HuH-7.5 (cell line): Measurements from ENCODE around the gene GPANK1.

Experiments
- DNase-seq: peaks from one replicate; pipeline ENCODE4 v3.0.0; 2011; ENCODE audit warnings: low spot score

GPANK1 gene

DNA sequence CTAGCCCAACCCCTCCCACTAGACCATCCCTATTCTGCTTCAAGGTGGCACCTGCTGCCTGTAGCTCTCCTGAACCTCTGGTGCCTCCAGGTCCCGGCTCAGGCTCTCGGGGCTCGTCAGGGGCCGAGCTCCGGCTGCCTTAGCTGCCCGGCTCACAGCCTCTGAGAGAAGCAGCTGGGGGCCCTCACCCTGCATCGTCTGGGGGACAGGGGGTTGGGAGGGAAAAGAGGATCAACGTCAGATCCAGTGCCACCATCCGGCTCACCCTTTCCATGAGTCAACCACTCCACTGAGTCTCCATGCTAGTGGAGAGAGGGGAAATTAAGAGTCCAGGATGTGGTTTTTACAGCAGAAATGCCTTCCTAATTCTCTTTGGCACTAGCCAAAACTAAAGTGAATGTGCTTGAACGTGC lies 25.3 kb downstream of the GPANK1 start:
- DNase-seq: no peak

DNA sequence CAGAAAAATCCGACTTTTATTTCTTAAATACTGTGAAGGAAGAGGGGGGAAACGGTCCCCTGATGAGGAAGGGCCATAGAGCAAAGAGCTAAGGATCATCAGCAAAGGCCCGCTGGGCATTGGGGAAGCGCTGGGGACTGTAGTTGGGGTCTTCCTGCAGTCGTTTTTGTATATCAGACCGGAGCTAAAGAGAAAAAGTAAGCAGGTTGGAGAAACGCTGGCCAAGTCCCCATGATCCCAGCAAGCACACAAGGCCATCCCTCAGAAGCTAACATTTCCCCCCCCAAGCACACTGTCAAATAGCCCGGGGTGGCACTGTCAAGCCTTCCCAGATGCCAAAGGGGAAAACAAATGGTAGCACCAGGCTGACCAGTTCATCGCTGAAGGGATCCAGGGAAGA lies 25.8 kb downstream of the GPANK1 start:
- DNase-seq: no peak

DNA sequence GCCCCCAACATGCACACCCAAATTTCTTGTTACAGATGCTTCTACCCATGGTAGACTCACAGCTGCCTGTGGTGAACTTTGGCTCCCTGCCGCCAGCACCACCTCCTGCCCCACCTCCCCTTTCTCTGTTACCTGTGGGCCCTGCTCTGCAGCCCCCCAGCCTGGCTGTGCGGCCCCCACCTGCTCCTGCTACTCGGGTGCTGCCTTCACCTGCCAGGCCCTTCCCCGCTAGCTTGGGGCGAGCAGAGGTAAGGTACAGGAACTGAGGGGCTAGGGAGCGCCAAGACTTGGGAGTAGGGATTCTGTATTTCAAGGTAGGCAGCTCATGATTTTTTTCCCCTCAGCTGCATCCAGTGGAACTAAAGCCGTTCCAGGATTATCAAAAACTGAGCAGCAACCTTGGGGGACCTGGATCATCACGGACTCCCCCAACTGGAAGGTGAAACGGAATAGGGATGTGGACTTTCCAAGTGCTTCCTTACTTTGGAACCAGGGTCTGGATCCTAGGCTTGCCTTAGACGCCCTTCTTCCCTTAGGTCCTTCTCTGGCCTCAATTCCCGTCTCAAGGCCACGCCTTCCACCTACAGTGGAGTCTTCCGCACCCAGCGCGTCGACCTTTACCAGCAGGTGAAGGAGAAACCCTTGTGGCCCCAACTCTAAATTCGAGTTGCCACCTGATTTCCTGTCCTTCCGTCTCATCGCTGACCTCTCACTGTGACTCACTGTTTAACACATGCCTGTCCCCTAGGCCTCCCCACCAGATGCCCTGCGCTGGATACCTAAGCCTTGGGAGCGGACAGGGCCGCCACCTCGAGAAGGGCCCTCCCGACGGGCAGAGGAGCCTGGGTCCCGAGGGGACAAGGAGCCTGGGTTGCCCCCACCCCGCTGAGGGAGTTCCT lies 27.9 kb downstream of the GPANK1 start:
- DNase-seq: no peak

DNA sequence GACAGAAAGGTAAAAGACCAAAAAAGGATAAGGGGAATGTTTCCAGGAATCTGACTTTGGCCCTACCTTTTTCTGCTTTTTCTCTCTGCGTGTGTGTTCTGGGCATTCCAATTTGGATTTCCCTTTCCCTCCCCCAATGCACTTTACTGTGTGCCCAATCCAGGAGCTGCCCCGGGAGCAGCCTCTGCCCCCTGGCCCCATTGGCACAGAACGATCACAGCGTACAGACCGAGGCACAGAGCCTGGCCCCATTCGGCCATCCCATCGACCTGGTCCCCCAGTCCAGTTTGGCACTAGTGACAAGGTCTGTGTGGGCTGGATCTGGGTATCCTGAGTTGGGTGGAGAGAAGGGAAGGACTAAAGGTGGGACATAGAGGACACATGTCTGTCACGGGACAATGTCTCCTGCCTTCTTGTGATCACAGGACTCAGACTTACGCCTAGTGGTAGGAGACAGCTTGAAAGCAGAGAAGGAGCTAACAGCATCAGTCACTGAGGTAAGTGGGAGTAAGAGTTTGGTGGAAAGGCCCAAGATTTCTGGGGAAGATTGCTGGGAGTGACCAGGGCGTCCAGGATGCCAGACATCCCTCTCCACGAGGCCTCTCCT lies 29.7 kb downstream of the GPANK1 start:
- DNase-seq: no peak

DNA sequence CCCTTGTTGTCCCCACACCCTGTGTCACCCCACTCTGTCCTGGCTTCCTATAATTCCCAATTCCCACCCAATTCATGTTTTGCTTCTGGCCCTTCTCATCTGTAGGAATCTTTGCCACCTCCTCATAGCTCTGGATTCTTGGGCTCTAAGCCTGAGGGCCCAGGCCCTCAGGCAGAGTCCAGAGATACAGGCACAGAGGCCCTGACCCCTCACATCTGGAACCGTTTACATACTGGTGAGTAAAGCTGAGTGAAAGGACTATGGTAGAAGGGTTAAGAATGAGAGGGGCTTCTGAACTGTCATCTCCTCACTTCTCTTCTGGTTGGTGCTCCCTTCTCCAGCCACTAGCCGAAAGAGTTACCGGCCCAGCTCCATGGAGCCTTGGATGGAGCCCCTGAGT lies 30.7 kb downstream of the GPANK1 start:
- DNase-seq: no peak

DNA sequence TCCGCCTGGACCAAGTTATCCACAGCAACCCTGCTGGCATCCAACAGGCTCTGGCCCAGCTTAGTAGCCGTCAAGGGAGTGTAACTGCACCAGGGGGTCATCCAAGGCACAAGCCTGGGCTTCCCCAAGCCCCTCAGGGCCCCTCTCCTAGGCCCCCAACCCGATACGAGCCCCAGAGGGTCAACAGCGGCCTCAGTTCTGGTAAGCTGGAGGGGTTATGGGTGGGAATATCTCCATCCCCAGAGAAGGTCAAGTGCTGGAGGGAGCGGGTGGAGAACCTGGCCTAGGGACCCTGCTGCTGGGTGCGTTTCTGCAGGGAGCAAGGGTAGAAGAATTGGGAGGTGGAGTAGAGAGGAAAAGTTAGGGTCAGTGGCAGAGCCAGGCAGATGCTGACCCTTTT lies 31.4 kb downstream of the GPANK1 start:
- no peak for DNase-seq

DNA sequence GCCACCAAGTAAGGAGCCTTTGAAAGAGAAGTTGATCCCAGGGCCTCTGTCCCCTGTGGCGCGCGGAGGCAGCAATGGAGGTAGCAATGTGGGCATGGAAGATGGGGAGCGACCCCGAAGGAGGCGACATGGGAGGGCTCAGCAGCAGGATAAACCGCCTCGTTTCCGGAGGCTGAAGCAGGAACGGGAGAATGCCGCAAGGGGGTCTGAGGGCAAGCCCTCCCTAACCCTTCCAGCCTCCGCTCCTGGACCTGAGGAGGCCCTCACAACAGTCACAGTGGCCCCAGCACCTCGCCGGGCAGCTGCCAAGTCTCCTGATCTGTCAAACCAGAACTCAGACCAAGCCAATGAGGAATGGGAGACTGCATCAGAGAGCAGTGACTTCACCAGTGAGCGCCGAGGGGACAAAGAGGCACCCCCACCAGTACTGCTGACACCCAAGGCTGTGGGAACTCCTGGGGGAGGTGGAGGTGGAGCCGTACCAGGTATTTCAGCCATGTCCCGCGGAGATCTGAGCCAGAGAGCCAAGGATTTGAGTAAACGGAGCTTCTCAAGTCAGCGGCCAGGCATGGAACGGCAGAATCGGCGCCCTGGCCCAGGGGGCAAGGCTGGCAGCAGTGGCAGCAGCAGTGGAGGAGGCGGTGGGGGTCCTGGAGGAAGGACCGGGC lies 32.4 kb downstream of the GPANK1 start:
- DNase-seq: no peak

DNA sequence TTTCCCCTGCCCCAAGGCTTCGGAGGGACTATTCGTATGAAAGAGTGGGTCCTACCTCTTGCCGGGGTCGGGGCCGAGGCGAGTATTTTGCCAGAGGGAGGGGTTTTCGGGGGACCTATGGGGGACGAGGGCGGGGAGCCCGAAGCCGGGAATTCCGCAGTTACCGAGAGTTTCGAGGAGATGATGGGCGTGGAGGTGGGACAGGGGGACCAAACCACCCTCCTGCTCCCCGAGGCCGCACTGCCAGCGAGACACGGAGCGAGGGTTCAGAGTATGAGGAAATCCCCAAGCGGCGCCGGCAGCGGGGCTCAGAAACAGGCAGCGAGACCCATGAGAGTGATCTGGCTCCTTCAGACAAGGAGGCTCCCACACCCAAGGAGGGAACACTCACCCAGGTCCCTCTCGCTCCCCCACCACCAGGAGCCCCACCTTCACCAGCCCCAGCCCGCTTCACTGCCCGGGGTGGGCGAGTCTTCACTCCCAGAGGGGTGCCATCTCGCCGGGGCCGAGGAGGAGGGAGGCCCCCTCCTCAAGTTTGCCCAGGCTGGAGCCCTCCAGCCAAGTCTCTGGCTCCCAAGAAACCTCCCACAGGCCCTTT lies 33.0 kb downstream of the GPANK1 start:
- DNase-seq: no peak

DNA sequence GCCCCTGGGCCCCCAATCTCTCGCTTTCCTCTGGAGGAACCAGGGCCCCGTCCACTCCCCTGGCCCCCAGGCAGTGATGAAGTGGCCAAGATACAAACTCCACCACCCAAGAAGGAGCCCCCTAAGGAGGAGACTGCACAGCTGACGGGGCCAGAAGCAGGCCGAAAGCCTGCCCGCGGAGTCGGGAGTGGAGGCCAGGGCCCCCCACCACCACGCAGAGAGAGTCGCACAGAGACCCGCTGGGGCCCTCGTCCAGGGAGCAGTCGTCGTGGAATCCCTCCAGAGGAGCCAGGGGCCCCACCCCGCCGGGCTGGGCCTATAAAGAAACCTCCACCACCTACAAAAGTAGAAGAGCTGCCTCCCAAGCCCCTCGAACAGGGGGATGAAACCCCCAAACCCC lies 33.6 kb downstream of the GPANK1 start:
- DNase-seq: no peak

DNA sequence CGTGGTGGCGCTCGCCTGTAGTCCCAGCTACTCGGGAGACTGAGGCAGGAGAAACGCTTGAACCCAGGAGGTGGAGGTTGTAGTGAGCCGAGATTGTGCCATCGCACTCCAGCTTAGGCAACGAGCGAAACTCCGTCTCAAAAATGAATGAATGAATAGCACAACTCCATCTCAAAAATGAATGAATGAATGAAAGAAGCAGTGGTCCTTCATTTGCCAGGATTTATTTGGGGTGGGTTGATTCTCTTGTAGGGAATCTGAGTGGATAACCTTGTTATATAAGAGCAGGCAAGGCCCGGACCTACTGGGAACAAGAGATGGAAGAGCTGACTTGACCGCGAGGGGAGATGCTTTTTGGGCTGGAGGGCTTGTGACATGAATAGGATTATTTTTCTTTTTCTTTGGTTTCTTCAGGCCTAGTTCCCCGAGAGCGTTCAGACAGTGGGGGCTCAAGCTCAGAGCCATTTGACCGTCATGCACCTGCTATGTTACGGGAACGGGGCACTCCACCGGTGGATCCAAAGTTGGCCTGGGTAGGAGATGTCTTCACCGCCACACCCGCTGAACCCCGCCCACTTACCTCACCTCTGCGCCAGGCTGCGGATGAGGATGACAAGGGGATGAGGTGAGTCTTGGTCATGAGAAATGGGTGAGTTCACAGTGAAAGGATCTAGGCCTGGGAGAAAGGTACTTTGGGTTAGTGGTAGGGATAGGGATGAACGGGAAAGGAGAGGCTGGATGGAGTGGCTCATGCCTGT lies 34.4 kb downstream of the GPANK1 start:
- DNase-seq: no peak

DNA sequence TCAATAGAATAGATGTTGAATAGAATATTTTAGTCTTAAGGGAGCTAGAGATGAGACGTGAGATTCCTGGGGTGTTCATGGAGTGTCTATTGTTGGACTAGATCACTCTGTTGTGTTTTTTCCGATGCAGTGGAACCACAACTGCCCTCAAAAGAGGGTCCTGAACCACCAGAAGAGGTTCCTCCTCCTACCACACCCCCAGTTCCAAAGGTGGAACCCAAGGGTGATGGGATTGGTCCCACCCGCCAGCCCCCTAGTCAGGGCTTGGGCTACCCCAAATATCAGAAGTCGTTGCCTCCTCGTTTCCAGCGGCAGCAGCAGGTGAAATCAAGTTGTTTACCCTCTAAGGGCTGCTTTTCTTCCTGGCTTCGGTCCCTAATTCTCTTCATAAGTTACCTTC lies 35.8 kb downstream of the GPANK1 start:
- DNase-seq: no peak

DNA sequence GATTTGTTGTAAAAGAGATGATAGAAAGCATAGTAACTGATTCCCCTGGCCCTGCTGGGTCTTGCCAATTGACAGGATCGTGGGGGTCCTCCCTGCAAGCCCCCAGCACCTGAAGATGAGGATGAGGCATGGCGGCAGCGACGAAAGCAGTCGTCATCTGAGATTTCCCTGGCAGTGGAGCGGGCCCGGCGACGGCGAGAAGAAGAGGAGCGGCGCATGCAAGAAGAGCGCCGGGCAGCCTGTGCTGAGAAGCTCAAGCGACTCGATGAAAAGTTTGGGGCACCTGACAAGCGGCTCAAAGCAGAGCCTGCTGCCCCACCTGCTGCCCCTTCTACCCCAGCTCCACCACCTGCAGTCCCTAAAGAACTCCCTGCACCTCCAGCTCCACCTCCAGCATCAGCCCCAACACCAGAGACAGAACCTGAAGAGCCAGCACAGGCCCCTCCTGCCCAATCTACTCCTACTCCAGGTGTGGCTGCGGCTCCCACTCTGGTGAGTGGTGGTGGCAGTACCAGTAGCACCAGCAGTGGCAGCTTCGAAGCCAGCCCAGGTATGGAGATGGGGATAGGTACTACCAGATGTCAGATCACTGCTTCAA lies 37.0 kb downstream of the GPANK1 start:
- no peak for DNase-seq

DNA sequence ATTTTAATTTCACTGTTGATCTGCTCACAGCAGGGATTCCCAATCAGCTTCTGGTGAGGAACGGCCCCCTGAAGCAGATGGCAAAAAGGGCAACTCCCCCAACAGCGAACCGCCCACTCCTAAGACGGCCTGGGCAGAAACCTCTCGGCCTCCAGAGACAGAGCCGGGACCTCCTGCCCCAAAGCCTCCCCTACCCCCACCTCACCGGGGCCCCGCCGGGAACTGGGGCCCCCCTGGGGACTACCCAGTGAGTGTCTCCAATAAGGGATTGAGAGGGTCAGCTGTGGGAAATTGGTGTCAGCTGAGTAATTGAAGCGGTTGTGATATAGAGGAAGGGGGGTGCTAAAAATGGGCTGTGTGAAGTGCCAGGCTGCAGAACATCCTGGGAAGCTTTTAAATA lies 37.8 kb downstream of the GPANK1 start:
- DNase-seq: no peak

DNA sequence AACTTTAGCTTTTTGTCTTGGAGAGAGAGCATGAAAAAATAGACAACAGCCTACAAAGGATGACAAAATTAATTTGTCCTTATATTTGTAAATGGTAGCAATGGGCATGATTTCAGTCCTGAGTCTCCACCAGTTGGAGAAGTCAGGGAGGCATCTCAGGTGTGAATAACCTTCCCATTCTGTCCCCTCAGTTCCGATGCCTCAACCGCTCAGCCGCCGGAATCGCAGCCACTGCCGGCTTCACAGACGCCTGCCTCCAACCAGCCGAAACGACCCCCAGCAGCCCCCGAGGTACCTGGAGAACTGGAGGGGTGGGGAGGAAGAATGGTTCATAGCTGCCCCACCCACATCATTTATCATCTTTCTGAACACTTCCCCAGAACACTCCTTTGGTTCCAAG lies 40.7 kb downstream of the GPANK1 start:
- DNase-seq: no peak

DNA sequence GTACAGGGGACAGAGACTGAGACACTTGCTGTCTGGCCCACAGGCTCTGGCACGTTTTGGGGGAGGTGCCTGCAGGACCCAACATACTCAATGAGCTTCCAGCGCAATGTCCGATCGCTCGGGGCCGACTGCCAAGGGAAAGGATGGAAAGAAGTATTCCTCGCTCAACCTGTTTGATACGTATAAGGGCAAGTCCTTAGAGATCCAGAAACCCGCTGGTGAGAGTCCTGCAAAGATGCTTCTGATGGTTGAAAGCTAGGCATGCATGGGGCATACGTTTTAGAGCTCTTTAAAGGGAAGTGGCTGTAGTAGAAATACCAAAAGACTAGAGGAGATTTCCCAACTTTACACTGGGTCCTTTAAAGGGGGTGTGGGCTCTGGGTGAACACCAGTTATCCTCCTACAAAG lies 42.1 kb downstream of the GPANK1 start:
- no peak for DNase-seq

DNA sequence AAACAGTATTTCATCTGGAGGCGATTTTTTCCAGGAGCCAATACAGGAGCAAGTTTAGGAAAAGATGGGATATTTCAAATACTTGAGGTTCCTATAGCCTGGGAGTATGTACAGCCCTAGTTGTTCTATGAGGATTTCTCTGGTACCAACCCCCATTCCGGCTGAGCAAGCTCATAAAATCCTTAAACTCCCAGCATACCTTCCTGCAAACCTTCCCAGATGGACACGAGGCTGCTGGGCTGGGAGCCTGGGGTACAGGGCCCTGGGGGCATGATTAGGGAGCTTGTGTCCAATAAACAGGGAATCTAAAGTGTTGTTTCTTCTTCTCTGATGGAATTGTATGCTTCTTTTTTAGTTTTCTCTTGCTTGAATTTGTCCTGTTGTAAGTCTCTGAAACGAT lies 42.8 kb downstream of the GPANK1 start:
- no peak for DNase-seq

DNA sequence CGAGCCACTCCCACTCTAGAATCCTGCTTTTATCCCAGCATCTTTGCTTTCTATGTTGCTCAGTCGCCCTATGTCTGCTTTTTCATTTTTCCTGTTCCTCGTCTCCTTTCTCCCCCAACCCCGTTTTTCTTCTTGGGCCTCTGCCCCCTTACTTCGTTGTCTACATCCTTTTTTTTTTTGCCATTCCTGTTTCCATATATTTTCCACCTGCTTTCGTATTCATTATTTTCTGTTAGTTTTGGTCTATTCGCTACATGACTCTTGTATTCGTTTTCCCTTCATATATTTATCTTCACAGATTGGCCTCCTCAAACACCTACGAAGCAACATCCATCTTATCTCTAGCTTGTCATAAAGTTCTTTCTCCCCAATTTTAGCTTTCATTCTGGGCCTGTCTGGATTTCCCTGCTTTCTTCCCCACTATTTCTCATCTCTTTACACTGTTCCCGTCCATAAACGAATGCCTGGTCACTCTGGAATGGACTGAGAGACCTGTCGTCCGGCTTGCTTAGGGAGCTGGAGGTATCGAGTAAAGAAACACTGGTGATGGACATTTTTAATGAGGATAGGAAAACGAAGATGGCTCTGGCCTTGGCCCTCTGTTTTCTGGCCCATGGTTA lies 43.4 kb downstream of the GPANK1 start:
- DNase-seq: no peak

DNA sequence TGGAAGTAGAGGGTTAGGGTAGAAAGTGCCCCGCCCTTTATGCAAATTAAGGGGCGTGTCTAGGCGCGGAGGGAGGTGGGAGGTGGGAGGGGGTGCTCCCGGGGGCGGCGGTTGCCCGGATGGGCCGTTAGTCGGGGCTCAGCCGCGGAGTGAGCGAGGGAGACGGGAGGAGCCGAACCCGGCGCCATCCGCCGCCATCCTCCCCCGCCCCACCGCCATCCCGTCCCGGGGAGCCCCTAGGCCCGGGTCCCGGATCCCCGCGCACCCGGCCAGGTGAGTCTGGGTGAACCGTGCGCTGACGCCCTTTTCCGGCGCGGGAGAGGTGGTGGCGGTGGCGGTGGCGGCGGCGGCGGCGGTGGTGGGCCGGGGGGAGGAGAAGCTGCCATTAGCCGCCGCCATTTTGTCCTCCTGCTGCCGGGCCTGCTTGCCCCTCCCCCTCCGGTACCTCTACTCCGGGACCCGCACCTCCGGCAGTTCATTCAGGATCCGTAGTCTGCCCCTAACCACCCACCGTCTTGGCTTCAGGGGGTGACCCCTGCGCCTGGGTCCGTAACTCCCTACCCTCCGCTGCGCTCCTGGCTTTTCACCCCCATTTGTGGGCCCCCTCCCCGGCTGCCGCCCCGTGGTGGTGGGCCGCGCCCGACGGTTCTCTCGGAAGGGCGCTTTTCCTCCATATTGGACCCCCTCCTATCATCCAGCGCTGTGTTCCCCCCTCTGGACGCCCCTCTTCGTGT lies 44.0 kb downstream of the GPANK1 start, which contains the start of gene PRRC2A:
Gene PRRC2A, plus strand, starts transcription at position 130 of the 734 bp plus-strand sequence. CDS start 2,075 bp downstream, outside the sequence.
- peak; percentile 76 for DNase-seq

DNA sequence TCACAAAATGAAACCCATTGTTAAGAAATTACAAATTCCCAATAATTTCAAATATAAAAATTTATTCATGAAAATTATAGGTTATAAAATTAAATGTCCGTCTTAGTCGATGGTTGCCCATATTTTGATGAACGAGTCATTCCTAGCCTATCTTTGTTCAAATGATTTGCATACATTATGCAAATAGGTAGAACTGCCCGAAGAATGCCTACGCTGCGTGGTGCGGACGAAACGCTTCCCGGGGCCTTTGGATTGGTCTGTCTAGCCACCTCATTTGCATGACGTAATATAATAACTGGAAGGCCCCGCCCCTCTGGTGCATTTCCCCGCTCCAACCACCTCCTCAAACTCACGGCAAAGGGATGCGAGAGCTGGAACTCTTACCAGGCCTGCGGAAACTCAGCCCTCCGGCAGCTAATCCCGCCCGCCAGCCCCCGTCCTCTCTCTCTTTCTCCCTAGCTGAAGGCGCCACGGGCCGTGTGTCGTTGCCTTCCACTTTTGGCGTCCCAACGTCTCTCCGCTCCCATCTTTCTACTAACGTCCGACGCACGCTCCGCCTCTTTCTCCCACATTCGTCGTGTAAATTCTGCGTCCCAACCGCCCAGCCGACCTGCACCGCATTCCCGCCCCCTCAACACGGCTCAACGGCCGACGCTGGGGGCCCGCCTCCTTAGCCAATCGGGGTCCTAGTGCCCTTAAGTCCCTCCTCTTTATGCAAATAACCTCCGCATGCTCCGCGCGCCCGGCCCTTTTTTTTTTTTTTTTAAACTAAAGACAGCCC lies 44.8 kb downstream of the GPANK1 start:
- DNase-seq: peak; percentile 89
